ENCODE results near the gene ACBD5. TPM values are rescaled to one million over a fixed set of nuclear protein-coding genes. Genes with fewer than 3 reads are reported as not detected.

Gene ACBD5
- total and polyA plus RNA-seq, 2 experiments from 2014 or later = 16.2 to 30.7 TPM

- Histone ChIP-seq H3K27me3 (no peaks in the 10 kb centered on the region), H3K27ac (no peak overlapping the region), H3K79me2 (no peaks in the 10 kb centered on the region), H4K20me1 (ENCODE audit: insufficient read depth, poor library complexity, severe bottlenecking) (no peaks in the 10 kb centered on the region), H3K9me2 (replicated peaks; ENCODE audit: insufficient read depth) (no peaks in the 10 kb centered on the region), H3K36me3 (replicated peaks; ENCODE audit: insufficient read depth, low read depth) (no peaks in the 10 kb centered on the region), H3K9me3 (ENCODE audit: low read depth) (no peaks in the 10 kb centered on the region), H2AFZ (no peak overlapping the region), H3K4me3 (no peak overlapping the region), H3K4me2 (no peak overlapping the region), H3K4me1 (ENCODE audit: insufficient read depth) (peaks cover 20% of the 10 kb centered on the region)
- 81% methylated on average over 1 of the region's 1 CpG for WGBS (ENCODE audit: low lambda C conversion rate, missing lambda C conversion rate)
- TF ChIP-seq CTCF (IDR thresholded peaks at IDR 0.05; ENCODE audit: poor library complexity) (no peak), EZH2phosphoT487 (IDR thresholded peaks at IDR 0.05; ENCODE audit: low read depth, severe bottlenecking, unreplicated experiment) (no peak), EZH2 (IDR thresholded peaks at IDR 0.05; ENCODE audit: borderline replicate concordance) (no peak)
- no peak for DNase-seq (ENCODE audit: low spot score)
Observed at GRCh38 chr10:27244976-27245375, 4.4 kb upstream of the ACBD5 start.

- Histone ChIP-seq H3K36me3 (replicated peaks; ENCODE audit: insufficient read depth, low read depth) (no peaks in the 10 kb centered on the region), H3K9me2 (replicated peaks; ENCODE audit: insufficient read depth) (no peaks in the 10 kb centered on the region), H4K20me1 (ENCODE audit: insufficient read depth, poor library complexity, severe bottlenecking) (no peaks in the 10 kb centered on the region), H3K27ac (peak overlapping the region; percentile 95), H2AFZ (peak overlapping the region; percentile 59), H3K9me3 (ENCODE audit: low read depth) (no peaks in the 10 kb centered on the region), H3K4me1 (ENCODE audit: insufficient read depth) (peaks cover 30% of the 10 kb centered on the region), H3K4me3 (peak overlapping the region; percentile 76), H3K79me2 (peaks cover 19% of the 10 kb centered on the region), H3K4me2 (peak overlapping the region; percentile 90), H3K27me3 (no peaks in the 10 kb centered on the region)
- peak; percentile 78 for DNase-seq (ENCODE audit: low spot score)
- TF ChIP-seq CTCF (IDR thresholded peaks at IDR 0.05; ENCODE audit: poor library complexity) (no peak), EZH2 (IDR thresholded peaks at IDR 0.05; ENCODE audit: borderline replicate concordance) (no peak), EZH2phosphoT487 (IDR thresholded peaks at IDR 0.05; ENCODE audit: low read depth, severe bottlenecking, unreplicated experiment) (no peak)
- WGBS (ENCODE audit: low lambda C conversion rate, missing lambda C conversion rate) = 11% methylated on average over 11 of the region's 12 CpGs
Observed at GRCh38 chr10:27242951-27243551, 2.5 kb upstream of the ACBD5 start.

- H3K27ac ChIP-seq = peak overlapping the region; percentile 95
- H3K4me1 ChIP-seq (ENCODE audit: insufficient read depth) = peaks cover 30% of the 10 kb centered on the region
- 3% methylated on average over 6 of the region's 6 CpGs for WGBS (ENCODE audit: low lambda C conversion rate, missing lambda C conversion rate)
- H3K36me3 ChIP-seq (replicated peaks; ENCODE audit: insufficient read depth, low read depth) = no peaks in the 10 kb centered on the region
- TF ChIP-seq EZH2 (IDR thresholded peaks at IDR 0.05; ENCODE audit: borderline replicate concordance) = no peak
- TF ChIP-seq EZH2phosphoT487 (IDR thresholded peaks at IDR 0.05; ENCODE audit: low read depth, severe bottlenecking, unreplicated experiment) = no peak
- TF ChIP-seq CTCF (IDR thresholded peaks at IDR 0.05; ENCODE audit: poor library complexity) = no peak
- H3K4me3 ChIP-seq = peak overlapping the region; percentile 76
- H3K9me2 ChIP-seq (replicated peaks; ENCODE audit: insufficient read depth) = no peaks in the 10 kb centered on the region
- H3K4me2 ChIP-seq = peak overlapping the region; percentile 90
- H2AFZ ChIP-seq = peak overlapping the region; percentile 59
- no peak for DNase-seq (ENCODE audit: low spot score)
- no peaks in the 10 kb centered on the region for H3K27me3 ChIP-seq
- no peaks in the 10 kb centered on the region for H3K9me3 ChIP-seq (ENCODE audit: low read depth)
- H4K20me1 ChIP-seq (ENCODE audit: insufficient read depth, poor library complexity, severe bottlenecking) = no peaks in the 10 kb centered on the region
- H3K79me2 ChIP-seq = peaks cover 23% of the 10 kb centered on the region
Observed at GRCh38 chr10:27242473-27242950, 1.9 kb upstream of the ACBD5 start.

All from hepatocyte (in vitro differentiated cells).